GM18502 (cell line): ENCODE measurements around the gene PRSS38.

Experiments
- ATAC-seq: cut with Tn5 transposase; IDR thresholded peaks from one replicate; pipeline ENCODE4 v1.9.1; 2021; ENCODE audit warnings: mild to moderate bottlenecking; ENCODE audit not compliant: unreplicated experiment, poor library complexity

The PRSS38 gene

GRCh38 chr1:227815468-227816409 is at the start of gene PRSS38:
PRSS38 (plus strand) TSS chr1:227815675; CDS start chr1:227815717, 42 bp downstream.
- ATAC-seq, result no peak

- no peak for ATAC-seq
Measured at GRCh38 chr1:227766015-227766634, 49.4 kb upstream of the PRSS38 start.

GRCh38 chr1:227766653-227767277 is 48.7 kb upstream of the PRSS38 start:
- ATAC-seq, result no peak

GRCh38 chr1:227767401-227768124 is 47.9 kb upstream of the PRSS38 start:
- no peak for ATAC-seq

- ATAC-seq, result no peak
Measured at GRCh38 chr1:227768125-227768439, 47.4 kb upstream of the PRSS38 start.

- no peak for ATAC-seq
Measured at GRCh38 chr1:227768640-227769039, 46.8 kb upstream of the PRSS38 start.

- ATAC-seq, result no peak
Measured at GRCh38 chr1:227769047-227769935, 46.2 kb upstream of the PRSS38 start.

- no peak for ATAC-seq
Measured at GRCh38 chr1:227769936-227770494, 45.5 kb upstream of the PRSS38 start.

GRCh38 chr1:227770812-227771211 is 44.7 kb upstream of the PRSS38 start:
- ATAC-seq, result no peak

- ATAC-seq, result no peak
Measured at GRCh38 chr1:227771326-227771725, 44.1 kb upstream of the PRSS38 start.

GRCh38 chr1:227771771-227772170 is 43.7 kb upstream of the PRSS38 start:
- ATAC-seq, result no peak

GRCh38 chr1:227773558-227773957 is 41.9 kb upstream of the PRSS38 start:
- no peak for ATAC-seq

GRCh38 chr1:227774051-227774731 is 41.3 kb upstream of the PRSS38 start:
- no peak for ATAC-seq

- no peak for ATAC-seq
Measured at GRCh38 chr1:227774821-227775661, 40.4 kb upstream of the PRSS38 start.

GRCh38 chr1:227775841-227776240 is 39.6 kb upstream of the PRSS38 start:
- ATAC-seq, result no peak

- ATAC-seq, result no peak
Measured at GRCh38 chr1:227776331-227776771, 39.1 kb upstream of the PRSS38 start.

- ATAC-seq, result no peak
Measured at GRCh38 chr1:227777156-227777555, 38.3 kb upstream of the PRSS38 start.

- ATAC-seq, result no peak
Measured at GRCh38 chr1:227777646-227778045, 37.8 kb upstream of the PRSS38 start.
